ENCODE results near the gene UTF1.
"Not testable (repeated sequence)": the region's sequence is repeated elsewhere in the genome, so short reads cannot be mapped to it uniquely, and the experiment has no call there.

UTF1 gene

DNA sequence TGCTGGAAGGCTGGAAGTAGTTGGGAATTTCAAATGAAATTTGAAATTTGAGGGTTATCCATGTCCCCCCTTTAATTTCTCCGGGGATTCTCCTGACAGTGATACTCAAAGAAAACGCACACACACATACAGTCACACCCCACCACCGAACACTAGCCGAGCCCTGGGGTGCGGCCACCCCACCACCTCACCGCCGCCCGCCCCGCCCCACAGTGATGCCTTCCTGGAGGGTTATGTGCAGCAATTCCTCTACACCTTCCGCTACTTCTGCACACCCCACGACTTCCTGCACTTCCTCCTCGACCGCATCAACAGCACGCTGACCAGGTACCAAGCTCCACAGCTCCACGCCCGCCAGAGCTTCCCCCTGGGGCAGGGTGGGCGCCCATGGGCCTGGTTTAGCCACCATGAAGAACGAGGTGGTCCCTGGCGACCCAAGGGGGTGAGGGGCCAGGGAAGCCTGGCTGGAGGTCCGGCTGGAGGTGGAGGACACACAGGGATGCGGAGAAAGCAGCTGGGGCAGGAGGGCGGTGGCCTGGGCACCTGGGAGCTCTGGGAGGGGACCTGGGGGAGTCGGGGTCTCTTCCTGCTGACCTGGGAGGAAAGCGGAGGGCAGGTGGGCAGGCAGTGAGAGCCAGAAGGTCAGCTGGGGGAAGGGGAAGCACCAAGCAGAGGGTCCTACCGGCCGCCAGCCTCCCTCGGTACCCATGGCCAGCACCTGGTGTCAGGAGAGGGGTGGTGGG lies 19.4 kb upstream of the UTF1 start:
- DNase-seq: no peak

DNA sequence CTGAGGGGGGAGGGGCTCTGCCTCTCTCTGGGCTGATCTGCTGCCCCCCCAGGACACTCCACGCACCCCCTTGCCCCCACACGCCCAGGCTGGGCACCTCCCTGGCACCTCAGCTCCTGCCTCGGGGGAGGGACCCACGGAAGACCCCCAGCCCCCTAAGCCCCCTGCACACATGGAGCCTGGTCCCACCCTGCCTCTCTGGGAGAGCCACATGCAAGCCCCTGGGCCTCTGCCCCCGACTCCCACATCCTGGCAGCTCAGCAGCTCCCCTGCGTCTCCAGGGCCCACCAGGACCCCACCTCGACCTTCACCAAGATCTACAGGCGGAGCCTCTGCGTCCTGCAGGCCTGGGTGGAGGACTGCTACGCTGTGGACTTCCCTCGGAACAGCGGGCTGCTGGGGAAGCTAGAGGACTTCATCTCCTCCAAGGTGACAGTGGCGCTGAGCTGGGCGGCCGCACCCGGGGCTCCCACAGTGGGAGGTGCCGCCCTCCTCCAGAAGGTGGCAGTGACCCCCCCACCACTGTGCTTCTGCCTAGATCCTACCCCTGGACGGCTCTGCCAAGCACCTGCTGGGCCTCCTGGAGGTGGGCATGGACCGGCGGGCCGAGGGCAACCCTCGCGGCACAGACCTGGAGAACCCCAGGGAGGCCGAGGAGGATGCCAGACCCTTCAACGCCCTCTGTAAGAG lies 18.7 kb upstream of the UTF1 start:
- no peak for DNase-seq

DNA sequence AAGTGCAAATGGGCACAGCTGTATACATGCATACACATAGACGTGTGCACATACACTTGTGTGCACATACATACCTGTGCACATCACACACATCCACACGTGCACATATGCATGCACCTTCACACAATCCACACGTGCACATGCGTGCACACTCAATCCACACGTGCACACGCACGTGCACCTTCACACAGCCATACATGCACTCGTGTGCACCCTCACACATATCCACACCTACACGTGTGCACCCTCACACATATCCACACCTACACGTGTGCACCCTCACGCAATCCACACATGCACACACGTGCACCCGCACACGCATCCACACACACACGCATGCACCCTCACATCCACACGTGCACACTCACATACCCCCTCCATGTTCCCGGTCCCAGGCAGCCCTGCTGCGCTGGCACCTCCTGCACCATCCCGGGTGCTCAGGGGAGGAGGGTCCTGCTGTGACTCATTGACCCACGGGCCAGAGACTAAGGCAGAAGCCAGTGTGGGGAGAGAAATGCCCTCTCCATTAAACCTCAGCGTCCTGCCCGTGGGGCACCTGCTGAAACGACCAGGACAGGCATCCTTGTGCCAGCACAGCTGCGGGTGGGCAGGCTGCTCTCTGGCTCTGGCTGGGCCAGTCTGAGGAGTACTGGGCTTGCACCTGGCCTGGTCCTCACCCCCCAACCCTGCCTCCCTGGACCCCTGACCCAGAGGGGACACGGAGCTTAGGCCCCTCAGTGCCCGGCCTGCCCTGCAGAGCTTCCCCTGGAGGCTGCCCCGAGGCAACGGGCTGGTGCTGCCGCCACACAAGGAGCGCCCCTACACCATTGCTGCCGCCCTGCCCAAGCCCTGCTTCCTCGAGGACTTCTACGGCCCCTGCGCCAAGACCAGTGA lies 17.8 kb upstream of the UTF1 start:
- DNase-seq: no peak

DNA sequence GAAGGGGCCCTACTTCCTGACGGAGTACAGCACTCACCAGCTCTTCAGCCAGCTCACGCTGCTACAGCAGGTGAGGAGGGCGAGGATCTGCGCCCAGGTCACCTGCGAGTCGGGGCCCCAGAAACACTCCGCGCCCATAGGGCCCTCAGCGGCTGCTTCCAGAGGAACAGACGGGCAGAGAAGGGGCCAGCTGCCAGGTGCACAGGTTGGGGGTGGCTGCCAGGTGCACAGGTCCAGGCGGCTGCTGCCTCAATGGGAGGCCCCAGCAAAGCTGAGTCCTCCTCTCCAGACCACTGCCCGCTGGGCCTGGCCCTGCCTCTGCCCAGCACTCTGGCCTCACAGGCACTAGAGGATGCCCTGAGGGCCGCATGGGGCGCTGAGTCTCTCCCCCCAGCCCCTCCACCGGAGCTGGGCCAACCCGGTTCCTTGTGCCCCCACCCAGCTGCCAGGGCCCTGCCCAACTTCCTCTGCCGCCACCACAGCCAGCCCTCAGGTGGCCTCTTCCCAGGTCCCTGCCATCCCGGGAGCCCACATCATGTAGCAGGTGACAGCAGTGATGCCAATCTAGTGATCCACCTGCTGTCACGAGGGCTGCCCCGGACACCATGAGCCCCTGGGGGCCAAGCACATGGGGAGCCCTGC lies 17.0 kb upstream of the UTF1 start:
- no peak for DNase-seq

DNA sequence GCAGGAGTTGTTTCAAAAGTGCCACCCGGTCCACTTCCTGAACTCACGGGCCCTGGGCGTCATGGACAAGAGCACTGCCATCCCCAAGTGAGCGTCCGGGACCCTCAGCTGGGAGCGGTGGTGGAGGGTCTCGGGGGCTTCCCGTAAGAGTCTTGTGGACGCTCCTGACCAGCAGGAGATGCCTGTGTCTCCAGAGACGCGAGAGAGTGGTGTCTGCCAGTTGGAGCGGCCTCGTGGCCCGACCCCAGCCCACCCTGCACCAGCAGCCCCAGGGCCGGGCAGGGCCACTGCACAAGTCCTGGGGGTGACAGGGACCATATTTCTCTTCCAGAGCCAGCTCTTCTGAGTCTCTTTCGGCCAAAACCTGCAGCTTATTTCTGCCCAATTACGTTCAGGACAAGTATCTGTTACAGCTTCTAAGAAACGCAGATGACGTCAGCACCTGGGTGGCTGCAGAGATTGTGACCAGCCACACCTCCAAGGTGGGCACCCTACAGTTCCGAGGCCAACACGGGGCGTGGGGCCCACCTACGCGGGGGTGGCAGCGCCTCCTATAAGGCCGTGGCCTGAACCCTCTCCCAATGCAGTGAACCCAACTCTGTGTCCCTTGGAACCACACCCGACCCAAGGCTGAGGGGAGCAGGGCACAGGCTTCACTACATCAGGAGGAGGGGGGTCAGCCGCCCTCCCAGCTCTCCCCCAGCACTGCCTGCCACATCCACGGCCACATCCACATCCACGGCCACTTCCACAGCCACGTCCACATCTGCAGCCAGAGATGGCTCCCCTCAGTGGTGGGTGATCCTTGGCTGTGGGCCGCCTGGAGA lies 16.2 kb upstream of the UTF1 start:
- DNase-seq: no peak

DNA sequence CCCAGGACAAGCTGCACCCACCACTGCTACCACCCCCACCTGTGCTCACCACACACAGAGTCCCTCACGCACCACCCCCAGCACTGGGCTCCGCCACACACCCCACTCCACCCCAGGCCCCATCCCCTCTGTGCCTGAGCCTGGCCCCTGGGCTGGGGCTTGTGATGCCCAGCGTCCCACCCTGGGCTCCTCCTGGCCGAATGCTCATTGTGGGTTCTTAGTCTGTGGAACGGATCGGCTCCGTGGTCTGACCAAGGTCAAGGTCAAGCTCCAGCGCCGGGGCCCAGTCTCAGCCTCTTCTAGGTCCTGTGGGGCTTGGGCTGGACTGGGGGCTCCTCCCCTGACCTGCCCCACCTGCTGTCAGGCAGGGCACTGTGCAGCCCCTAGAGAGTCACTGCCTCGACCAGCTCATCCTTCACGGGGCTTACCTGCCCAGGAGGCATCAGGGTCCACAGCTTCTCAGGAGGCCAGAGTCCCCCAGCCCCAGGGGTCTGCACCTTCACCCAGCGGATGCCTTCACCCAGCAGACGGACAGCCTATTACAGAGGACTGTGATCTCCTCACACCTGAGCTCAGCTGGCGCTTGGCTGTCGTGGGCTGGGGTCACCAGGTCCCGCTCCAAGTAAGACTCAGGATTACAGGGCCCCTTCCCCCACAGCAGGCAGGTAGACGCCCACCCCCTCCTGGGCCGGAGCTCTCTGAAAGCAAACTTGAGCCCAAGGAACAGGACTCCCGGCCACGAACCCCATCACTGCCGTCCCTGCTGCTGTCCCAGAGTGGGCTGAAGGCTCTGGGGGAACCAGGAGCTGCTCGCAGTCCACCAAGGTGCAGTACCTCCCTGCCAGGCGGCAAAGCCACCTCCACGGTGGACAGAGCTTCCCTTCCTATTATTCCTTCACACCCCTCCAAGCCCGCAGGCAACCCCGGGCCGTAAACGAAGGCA lies 15.3 kb upstream of the UTF1 start:
- DNase-seq: no peak

DNA sequence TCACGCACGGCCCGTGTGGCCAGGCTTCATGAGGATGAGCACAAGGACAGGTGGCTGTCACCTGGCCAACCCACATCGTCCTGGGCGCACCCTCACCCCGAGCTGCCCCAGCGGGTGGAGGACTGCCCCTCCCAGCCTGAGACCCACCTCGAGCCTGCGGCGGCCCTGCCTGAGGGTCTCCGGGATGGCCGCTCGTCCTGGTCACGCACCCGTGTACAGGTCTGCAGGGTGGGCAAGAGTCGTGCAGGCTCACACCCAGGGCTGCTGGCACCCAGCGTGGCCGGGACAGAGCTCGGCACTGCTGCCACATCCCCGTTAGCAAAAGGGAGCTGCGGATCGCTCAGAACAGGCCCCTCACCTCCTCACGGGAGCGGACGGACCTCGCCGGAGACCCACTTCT lies 14.4 kb upstream of the UTF1 start:
- no peak for DNase-seq

DNA sequence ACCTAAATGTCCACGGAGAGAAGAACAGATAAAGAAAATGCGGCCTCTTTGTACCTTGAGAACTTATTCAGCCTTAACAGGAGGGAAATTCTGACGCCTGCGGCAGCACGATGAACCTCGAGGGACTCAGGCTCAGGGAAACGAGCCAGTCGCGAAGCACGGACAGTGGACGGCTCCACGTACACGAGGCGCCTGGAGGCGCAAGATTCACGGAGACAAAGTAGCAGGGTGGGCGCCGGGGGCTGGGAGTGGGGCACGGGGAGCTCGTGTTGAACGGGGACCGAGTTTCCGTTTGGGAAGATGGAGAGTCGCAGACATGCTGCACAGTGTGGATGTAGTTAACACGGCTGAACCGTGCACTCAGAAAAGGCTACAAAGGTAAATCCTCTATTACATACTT lies 13.2 kb upstream of the UTF1 start:
- DNase-seq: no peak

DNA sequence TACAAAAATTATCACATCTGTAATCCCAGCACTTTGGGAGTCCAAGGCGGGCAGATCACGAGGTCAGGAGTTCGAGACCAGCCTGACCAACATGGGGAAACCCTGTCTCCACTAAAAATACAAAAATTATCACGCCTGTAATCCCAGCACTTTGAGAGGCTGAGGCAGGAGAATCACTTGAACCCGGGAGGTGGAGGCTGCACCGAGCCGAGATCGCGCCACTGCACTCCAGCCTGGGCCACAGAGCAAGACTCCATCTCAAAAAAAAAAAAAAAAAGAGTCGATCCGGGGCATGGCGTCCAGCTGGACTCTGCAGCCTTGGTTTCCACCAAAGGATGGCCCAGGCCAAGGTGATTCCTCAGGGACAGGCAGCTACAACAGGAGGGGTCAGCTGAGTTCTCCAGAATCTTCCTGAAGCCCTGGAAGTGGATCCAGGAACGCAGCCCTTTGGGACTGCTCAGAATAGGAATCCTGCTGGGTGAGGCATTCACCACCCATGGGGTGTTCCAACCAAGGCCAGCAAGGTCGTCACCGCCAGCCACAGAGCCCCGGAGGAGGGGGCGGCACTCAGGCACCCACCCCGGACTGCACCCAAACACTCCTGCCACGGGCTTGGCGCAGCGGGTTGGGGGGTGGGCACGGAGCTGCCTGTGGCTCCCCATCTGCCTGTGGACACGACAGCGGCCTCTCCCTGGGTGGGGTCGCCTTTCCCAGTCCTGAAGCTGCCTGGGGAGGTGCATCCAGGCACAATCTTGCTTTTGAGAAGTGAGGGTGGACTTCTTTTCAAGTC lies 12.0 kb upstream of the UTF1 start:
- no peak for DNase-seq

DNA sequence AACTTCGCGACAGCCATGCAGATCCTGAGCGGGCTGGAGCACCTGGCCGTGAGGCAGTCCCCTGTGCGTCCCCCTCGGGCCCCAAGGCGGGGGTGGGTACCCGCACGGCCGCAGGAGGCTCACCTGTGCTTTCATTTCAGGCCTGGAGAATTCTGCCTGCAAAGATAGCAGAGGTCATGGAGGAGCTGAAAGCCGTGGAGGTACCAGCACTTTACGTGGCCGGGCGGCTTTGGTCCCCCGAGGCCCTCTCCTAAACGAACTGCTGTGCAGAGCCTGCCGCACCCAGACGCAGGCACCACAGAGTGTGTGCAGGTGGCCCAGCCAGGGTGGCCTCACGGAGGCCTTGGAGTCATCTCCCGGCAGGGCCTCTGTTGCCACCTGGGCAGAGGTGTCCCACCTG lies 11.1 kb upstream of the UTF1 start:
- no peak for DNase-seq

DNA sequence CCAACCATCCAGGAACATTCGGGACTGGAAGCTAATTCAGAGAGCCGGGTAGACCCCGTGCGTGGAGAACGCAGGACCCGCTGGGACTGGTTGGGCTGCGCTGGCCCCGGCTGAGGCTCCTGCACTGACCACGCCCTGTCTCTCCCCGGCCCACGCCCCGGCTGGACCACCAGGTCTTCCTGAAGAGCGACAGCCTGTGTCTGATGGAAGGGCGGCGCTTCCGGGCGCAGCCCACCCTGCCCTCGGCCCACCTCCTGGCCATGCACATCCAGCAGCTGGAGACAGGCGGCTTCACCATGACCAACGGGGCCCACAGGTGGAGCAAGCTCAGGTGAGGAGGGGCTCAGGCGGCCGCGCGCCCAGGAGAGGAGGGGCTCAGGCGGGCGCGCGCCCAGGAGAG lies 10.2 kb upstream of the UTF1 start:
- DNase-seq: no peak

DNA sequence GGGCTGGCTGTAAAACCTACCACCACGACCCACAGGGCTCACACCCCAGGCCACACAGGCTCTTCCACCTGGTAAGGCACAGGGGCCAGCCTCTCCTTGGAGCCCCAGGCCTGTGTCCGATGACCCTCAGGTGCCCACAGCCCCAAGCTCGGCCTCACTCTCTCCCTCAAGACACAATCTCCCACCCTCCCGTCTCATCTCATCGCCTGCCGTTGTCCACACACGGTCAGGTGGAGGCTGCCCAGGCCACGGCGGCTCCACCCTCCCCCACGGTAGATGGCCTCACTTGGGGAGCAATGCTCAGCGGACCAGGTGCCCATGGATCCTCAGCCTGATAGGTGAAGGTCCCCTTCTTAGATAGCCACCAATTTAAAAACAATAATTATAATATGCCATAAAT lies 8.7 kb upstream of the UTF1 start:
- no peak for DNase-seq

DNA sequence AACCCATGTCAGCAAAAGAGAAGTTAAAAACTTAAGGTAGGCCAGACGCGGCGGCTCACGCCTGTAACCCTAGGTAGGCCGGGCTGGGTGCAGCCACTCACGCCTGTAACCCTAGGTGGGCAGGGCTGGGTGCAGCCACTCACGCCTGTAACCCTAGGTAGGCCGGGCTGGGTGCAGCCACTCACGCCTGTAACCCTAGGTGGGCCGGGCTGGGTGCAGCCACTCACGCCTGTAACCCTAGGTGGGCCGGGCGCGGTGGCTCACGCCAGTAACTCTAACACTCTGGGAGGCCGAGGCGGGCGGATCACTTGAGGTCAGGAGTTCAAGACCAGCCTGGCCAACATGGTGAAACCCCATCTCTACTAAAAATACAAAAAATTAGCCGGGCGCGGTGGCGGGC lies 8.3 kb upstream of the UTF1 start:
- DNase-seq: not testable (repeated sequence)

DNA sequence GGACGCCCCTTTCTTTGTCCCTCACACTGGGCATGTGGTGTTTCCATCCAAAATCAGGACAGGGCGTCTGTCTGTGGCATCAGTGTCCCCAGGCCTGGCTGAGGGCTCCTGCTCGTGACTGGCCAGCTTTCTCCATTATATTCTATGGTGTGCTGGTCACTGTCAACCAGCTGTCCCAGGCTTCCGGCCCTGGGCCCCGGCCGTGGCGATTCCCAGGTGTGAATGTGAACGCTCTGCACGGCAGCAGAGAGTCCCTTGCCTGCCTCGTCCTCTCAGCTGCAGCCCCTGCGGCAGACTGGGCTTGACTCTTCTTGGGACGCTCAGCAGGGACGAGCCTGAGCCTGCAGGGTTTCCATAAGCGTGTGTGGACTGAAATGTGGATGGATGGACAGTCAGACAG lies 5.9 kb upstream of the UTF1 start:
- DNase-seq: no peak

DNA sequence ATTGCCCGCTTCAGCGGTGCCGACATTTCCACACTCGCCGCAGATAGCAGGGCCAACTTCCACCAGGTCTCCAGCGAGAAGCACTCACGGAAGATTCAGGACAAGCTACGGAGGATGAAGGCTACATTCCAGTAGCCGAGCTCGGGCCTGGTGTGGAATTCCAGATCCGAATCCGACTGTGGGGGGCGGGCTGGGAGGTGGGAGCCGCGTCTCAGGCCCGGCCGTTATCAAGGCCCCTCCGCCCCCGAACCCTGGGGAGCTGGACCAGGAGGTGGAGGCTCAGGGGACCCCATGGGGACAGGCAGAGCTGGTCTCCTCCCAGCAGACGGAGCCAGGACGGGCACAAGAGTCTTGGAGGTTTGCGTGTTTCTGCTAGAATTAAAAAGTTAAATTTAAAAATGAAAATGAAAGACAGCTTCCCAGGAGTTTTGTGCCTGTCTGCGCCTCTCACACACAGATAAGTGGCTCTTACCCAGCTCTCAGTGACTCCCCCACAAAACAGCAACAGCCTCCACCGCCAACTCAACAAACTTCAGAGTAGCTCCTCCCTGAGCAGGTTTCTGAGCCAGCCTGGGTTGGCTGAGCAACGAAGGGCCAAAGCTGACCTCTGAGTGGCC lies 5.2 kb upstream of the UTF1 start:
- no peak for DNase-seq

DNA sequence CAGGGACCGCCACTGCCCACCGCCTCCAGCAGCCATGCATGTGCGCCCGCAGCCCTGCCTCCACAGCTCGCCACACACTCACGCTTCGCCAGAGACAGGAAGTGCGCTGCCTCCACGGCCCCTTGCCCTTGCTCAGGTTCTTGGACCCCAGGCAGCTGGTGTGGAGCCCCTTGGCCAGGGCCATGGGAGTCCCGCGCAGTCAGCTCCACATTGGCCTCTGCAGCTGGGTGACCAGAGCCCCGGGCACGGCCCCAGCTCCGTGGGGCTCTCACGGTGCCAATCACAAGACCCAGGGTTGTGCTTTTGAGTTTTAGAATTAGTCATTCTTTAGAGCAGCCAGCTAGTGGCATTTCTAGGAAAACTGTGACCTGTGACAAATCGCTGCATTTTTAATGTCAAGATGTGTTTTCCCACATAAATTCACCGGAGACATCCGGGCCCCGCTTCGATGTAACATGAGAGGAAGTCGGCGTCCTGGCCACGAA lies 4.3 kb upstream of the UTF1 start:
- no peak for DNase-seq

DNA sequence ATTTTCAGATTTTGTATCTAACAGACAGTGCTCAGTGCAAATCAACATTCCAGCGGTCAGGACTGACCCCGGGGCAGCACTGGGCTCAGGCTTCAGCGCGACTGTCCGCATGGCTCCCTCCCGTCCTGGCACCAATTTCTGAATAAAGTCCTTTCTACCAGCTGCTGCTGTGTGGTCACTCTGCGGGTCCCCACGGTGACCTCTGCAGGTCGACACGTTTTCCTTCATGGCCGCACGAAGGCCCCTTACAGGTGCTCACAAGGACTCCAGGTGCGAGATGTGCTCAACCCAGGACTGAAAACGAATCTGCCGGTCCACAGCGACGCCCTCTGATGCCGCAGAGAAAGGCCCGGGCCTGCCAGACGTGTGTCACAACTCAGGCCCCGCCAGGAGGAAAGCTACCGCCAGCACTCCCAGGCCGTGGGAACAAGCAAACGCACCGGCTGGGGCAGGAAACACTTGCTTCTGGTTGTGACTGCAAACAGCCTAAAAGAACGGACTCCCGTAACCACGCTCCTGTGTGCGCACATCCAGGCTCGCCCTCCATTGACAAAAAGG lies 3.7 kb upstream of the UTF1 start:
- no peak for DNase-seq

DNA sequence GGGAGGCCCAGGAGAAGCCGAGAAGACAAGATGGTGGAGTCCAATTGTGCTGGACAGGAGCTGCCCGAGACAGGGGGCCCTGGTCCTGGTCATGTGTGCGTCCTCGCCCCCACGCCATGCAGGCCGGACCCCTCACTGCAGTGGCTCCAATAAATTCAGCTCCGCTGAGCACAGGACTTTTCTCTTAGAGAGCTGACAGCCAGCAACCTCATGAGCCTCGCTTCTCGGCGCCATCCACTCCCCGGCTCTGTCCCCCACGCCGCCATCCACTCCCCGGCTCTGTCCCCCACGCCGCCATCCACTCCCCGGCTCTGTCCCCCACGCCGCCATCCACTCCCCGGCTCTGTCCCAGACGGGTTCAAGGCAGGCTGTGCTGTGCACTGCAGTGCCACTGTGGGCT lies 2.8 kb upstream of the UTF1 start:
- no peak for DNase-seq
